H1 (cell line): ENCODE results near the gene ARHGEF11. TPM values are rescaled to one million over a fixed set of nuclear protein-coding genes. Genes with fewer than 3 reads are reported as not detected.

ENCODE experiments used
- CTCF ChIA-PET: fragments of 300-600 bp; sonication (Branson Sonifier 250); formaldehyde crosslinking; loops from one replicate; lab custom pipeline; 2021; ENCODE audit not compliant: partially characterized antibody; lab: Charles Lee
- POLR2A ChIA-PET: fragments of 300-600 bp; sonication (Branson Sonifier 250); formaldehyde crosslinking; loops from one replicate; lab custom pipeline; 2021; ENCODE audit warnings: inconsistent platforms; ENCODE audit not compliant: partially characterized antibody; lab: Charles Lee
- DNase-seq, 2 experiments: peaks; one replicate each; pipeline versions ENCODE4 v3.0.0 to v3.0.0-alpha.2; 2010 to 2022; ENCODE audit warnings: low spot score in 2 of 2, low read depth in 1 of 2, mixed read lengths in 1 of 2
- FAIRE-seq: peaks from 2 replicates; lab custom pipeline; 2011; peaks lifted over from hg19 to GRCh38; lab: Jason Lieb, UNC
- H2AFZ ChIP-seq: 2 replicates; pipeline ENCODE4 v1.8.1; 2012; ENCODE audit warnings: low read length, inconsistent platforms
- H2AK5ac ChIP-seq: 2 replicates; pipeline ENCODE4 v1.6.1; 2013; ENCODE audit warnings: low read depth, low read length
- H2BK120ac ChIP-seq: replicated peaks from 2 replicates; pipeline ENCODE3; 2013; ENCODE audit warnings: low read depth, low read length, inconsistent platforms
- H2BK12ac ChIP-seq: 2 replicates; pipeline ENCODE4 v1.6.1; 2013; ENCODE audit warnings: low read depth, low read length
- H2BK15ac ChIP-seq: 2 replicates; pipeline ENCODE4 v1.6.1; 2013; ENCODE audit warnings: low read length
- H2BK20ac ChIP-seq: 2 replicates; pipeline ENCODE4 v1.6.1; 2013; ENCODE audit warnings: low read length
- H2BK5ac ChIP-seq: 2 replicates; pipeline ENCODE4 v1.6.1; 2013; ENCODE audit warnings: low read depth, low read length
- H3K14ac ChIP-seq: 2 replicates; pipeline ENCODE4 v1.6.1; 2013; ENCODE audit warnings: inconsistent platforms; ENCODE audit not compliant: insufficient read length
- H3K18ac ChIP-seq: 2 replicates; pipeline ENCODE4 v1.6.1; 2013; ENCODE audit warnings: low read length; ENCODE audit errors: extremely low read depth
- H3K23ac ChIP-seq: 2 replicates; pipeline ENCODE4 v1.6.1; 2013; ENCODE audit warnings: inconsistent platforms; ENCODE audit not compliant: insufficient read length
- H3K23me2 ChIP-seq: 2 replicates; pipeline ENCODE4 v1.6.1; 2013; ENCODE audit warnings: low read depth, low read length
- H3K27ac ChIP-seq: 2 replicates; pipeline ENCODE4 v1.6.1; 2011; ENCODE audit warnings: low read depth, low read length, inconsistent platforms
- H3K27me3 ChIP-seq, 4 experiments: replicated peaks in 1 of 4; 1 replicate in 1 of 4; 2 replicates in 3 of 4; pipeline versions ENCODE4 v1.6.1 to v1.8.1; 2011 to 2013; ENCODE audit warnings: low read length in 3 of 4, mild to moderate bottlenecking in 3 of 4, inconsistent platforms in 2 of 4, mixed read lengths in 2 of 4, moderate library complexity in 1 of 4; ENCODE audit not compliant: control insufficient read depth in 3 of 4, insufficient read depth in 3 of 4; ENCODE audit errors: extremely low read depth in 1 of 4
- H3K36me3 ChIP-seq, 4 experiments: 2 replicates each; pipeline versions ENCODE4 v1.6.1 to v1.8.1; 2011 to 2013; ENCODE audit warnings: mild to moderate bottlenecking in 4 of 4, low read length in 3 of 4, moderate library complexity in 2 of 4, control low read depth in 1 of 4, inconsistent platforms in 1 of 4; ENCODE audit not compliant: insufficient read depth in 4 of 4, control insufficient read depth in 2 of 4
- H3K4ac ChIP-seq: replicated peaks from 2 replicates; pipeline ENCODE3; 2013; ENCODE audit warnings: low read length, low read depth, mixed read lengths, inconsistent platforms; ENCODE audit not compliant: insufficient read length
- H3K4me1 ChIP-seq, 4 experiments: replicated peaks in 1 of 4; 1 replicate in 1 of 4; 2 replicates in 3 of 4; pipeline versions ENCODE4 v1.6.1 to v1.8.1; 2011 to 2013; ENCODE audit warnings: low read length in 3 of 4, inconsistent platforms in 2 of 4, mixed read lengths in 1 of 4; ENCODE audit not compliant: insufficient read depth in 4 of 4, control insufficient read depth in 3 of 4
- H3K4me2 ChIP-seq, 2 experiments: 2 replicates each; pipeline versions ENCODE4 v1.6.1 to v1.8.1; 2011 to 2013; ENCODE audit warnings: low read depth in 2 of 2, low read length in 2 of 2, control low read depth in 1 of 2, inconsistent platforms in 1 of 2, mild to moderate bottlenecking in 1 of 2; ENCODE audit not compliant: insufficient read depth in 1 of 2
- H3K4me3 ChIP-seq, 4 experiments: fragments of 200-600, 300-600 bp in 1 of 4; sonication (generic), shearing (Covaris generic), sonication (Bioruptor Twin) in 1 of 4; 2 replicates each; pipeline versions ENCODE4 v1.5.1 to v1.8.1; 2011 to 2016; ENCODE audit warnings: low read length in 4 of 4, low read depth in 3 of 4, control low read depth in 2 of 4, inconsistent platforms in 2 of 4, mild to moderate bottlenecking in 2 of 4, mixed read lengths in 1 of 4, moderate library complexity in 1 of 4; ENCODE audit not compliant: insufficient read depth in 2 of 4; ENCODE audit errors: extremely low read depth in 1 of 4
- H3K56ac ChIP-seq: replicated peaks from 2 replicates; pipeline ENCODE3; 2013; ENCODE audit warnings: low read depth, mild to moderate bottlenecking, mixed read lengths, low read length, inconsistent platforms; ENCODE audit not compliant: insufficient read length
- H3K79me1 ChIP-seq: 2 replicates; pipeline ENCODE4 v1.6.1; 2013; ENCODE audit warnings: low read depth, low read length, control low read depth
- H3K79me2 ChIP-seq, 2 experiments: 2 replicates each; pipeline versions ENCODE4 v1.6.1 to v1.8.1; 2012 to 2013; ENCODE audit warnings: low read length in 2 of 2, mild to moderate bottlenecking in 2 of 2, inconsistent platforms in 1 of 2; ENCODE audit not compliant: insufficient read depth in 2 of 2, control insufficient read depth in 1 of 2
- H3K9ac ChIP-seq, 4 experiments: replicated peaks in 1 of 4; 1 replicate in 1 of 4; 2 replicates in 3 of 4; pipeline versions ENCODE4 v1.6.1 to v1.8.1; 2011 to 2013; ENCODE audit warnings: low read depth in 3 of 4, low read length in 3 of 4, control low read depth in 2 of 4, mild to moderate bottlenecking in 2 of 4, moderate library complexity in 2 of 4, inconsistent platforms in 1 of 4; ENCODE audit errors: extremely low read depth in 1 of 4
- H3K9me3 ChIP-seq, 2 experiments: 2 replicates each; pipeline versions ENCODE4 v1.6.1 to v1.8.1; 2012 to 2013; ENCODE audit warnings: mild to moderate bottlenecking in 2 of 2, moderate library complexity in 2 of 2, control low read depth in 1 of 2, inconsistent platforms in 1 of 2, low read depth in 1 of 2, low read length in 1 of 2, mixed read lengths in 1 of 2; ENCODE audit not compliant: insufficient read depth in 2 of 2
- H4K20me1 ChIP-seq, 2 experiments: replicated peaks in 1 of 2; 2 replicates each; pipeline versions ENCODE3 to v1.8.1; 2011 to 2013; ENCODE audit warnings: inconsistent platforms in 2 of 2, low read length in 2 of 2, mild to moderate bottlenecking in 1 of 2; ENCODE audit not compliant: insufficient read depth in 2 of 2, control insufficient read depth in 1 of 2
- H4K5ac ChIP-seq: 2 replicates; pipeline ENCODE4 v1.6.1; 2013; ENCODE audit warnings: low read length, low read depth, mixed read lengths, inconsistent platforms; ENCODE audit not compliant: insufficient read length
- H4K8ac ChIP-seq: 2 replicates; pipeline ENCODE4 v1.8.0; 2013; ENCODE audit warnings: mild to moderate bottlenecking, moderate library complexity, low read length, inconsistent platforms; ENCODE audit not compliant: insufficient read depth; ENCODE audit errors: extremely low read depth
- H4K91ac ChIP-seq: replicated peaks from 2 replicates; pipeline ENCODE3; 2013; ENCODE audit warnings: low read length, mixed read lengths, inconsistent platforms; ENCODE audit not compliant: insufficient read length
- CTBP2 ChIP-seq: IDR thresholded peaks from 2 replicates; pipeline ENCODE4 v1.7.0; 2011; ENCODE audit warnings: borderline replicate concordance, mild to moderate bottlenecking, moderate library complexity, mixed read lengths, low read length; ENCODE audit not compliant: insufficient read depth, insufficient read length
- KDM4A ChIP-seq: IDR thresholded peaks from one replicate; pipeline ENCODE4 v1.7.1; 2012; ENCODE audit warnings: low read depth, mild to moderate bottlenecking, moderate library complexity, low read length, inconsistent platforms; ENCODE audit not compliant: severe bottlenecking
- KDM5A ChIP-seq: fragments of 200-600 bp; IDR thresholded peaks from 2 replicates; pipeline ENCODE4 v1.7.1; 2012; ENCODE audit warnings: mild to moderate bottlenecking, low read length, inconsistent platforms, mixed read lengths
- WGBS, 2 experiments: shearing (Covaris generic) in 1 of 2; methylation state at CpG; one replicate each; pipeline versions ENCODE4 v1.1.6 to v1.1.7; 2013 to 2015; ENCODE audit warnings: low lambda C conversion rate in 2 of 2, mixed read lengths in 2 of 2, inconsistent platforms in 1 of 2, low coverage in 1 of 2, missing lambda C conversion rate in 1 of 2; ENCODE audit not compliant: insufficient replicate concordance in 2 of 2, insufficient coverage in 1 of 2, insufficient read length in 1 of 2; ENCODE audit errors: extremely low coverage in 1 of 2, missing lambda C conversion rate in 1 of 2; 5-methylcytosine and 5-hydroxymethylcytosine counted together
- polyA plus RNA-seq, 7 experiments: library from polyadenylated mRNA; depleted of rRNA in 3 of 7; stranded (reverse) in 5 of 7; unstranded in 2 of 7; fragments of >200 nt in 5 of 7; fragments of 200-250 nt in 2 of 7; gene quantifications; 1 replicate in 5 of 7; 2 replicates in 1 of 7; 4 replicates in 1 of 7; pipeline versions ENCODE4 v1.2.1 to v1.2.3, GENCODE V29; 2011 to 2013; ENCODE audit warnings: missing spikeins in 2 of 7, mixed read lengths in 2 of 7
- total RNA-seq: library from RNA; stranded (reverse); fragmentation: NEBNext Ultra II Directional; extraction: Animal tissue kit (Norgen Biotek cat#: 25700); gene quantifications from 2 replicates; pipeline ENCODE4 v1.2.1, GENCODE V29; 2021

Gene ARHGEF11
- total and polyA plus RNA-seq, 2 of the 8 experiments (the other 6 are each of a cell fraction or from before 2014, with no cell fraction given), result 19.9 to 33.1 TPM

- CTCF ChIA-PET, result interaction anchor here (0.9 to 11.8 kb wide), 11 partner anchors 9 to 300 kb away, joined by 3 to 287 read pairs (median 6); partner anchors contain the start of genes INSRR, NTRK1 and PEAR1
- peak in 1 of 2 experiments; percentile 74 for DNase-seq
- TF ChIP-seq CTBP2 (peak; percentile 7), KDM4A (peak; percentile 58), KDM5A (no peak)
Measured at GRCh38 chr1:156923670-156924477, 121.7 kb downstream of the ARHGEF11 start.

More at GRCh38 chr1:156923670-156924477, 121.7 kb downstream of the ARHGEF11 start:
- Histone ChIP-seq H4K8ac (no peak overlapping the region), H2BK12ac (peak overlapping the region; percentile 27; the same call in 1 of the 2 replicates), H3K4me3 (peak overlapping the region; percentile 35 to 63 (median 42)), H3K79me1 (no peaks in the 10 kb centered on the region), H3K36me3 (no peaks in the 10 kb centered on the region), H3K56ac (no peak overlapping the region), H2BK5ac (no peak overlapping the region), H4K20me1 (peaks cover 4 to 19% of the 10 kb centered on the region in 2 experiments), H3K4me1 (peaks cover 3 to 23% (median 10%) of the 10 kb centered on the region in 4 experiments; a peak in 6 of 7 replicates), H3K9me3 (no peaks in the 10 kb centered on the region), H3K4me2 (peak overlapping the region; percentile 94 to 98), H2BK120ac (no peak overlapping the region), H2AK5ac (no peak overlapping the region), H4K91ac (no peak overlapping the region), H4K5ac (no peak overlapping the region), H2AFZ (no peak overlapping the region), H3K9ac (no peak overlapping the region), H3K23me2 (peaks cover 9% of the 10 kb centered on the region; the same call in 1 of the 2 replicates), H2BK20ac (no peak overlapping the region), H3K23ac (no peak overlapping the region), H3K27ac (no peak overlapping the region), H3K4ac (no peak overlapping the region), H3K27me3 (peaks cover 74 to 97% (median 91%) of the 10 kb centered on the region in 4 experiments), H2BK15ac (0 out of 2 replicates have a peak overlapping the region, but pooled peaks have one; percentile 29), H3K14ac (no peak overlapping the region), H3K18ac (peak overlapping the region; percentile 60; the same call in 1 of the 2 replicates), H3K79me2 (no peaks in the 10 kb centered on the region)
- POLR2A ChIA-PET, result interaction anchor here (0.6 to 2.3 kb wide), 8 partner anchors 9 to 215 kb away, joined by 3 to 10 read pairs (median 4); no protein-coding TSS in a partner anchor
- 3% methylated on average over 53 of the region's 64 CpGs; no CpG with 5 or more reads in 1 of the 2 experiments for WGBS, 2 experiments
- FAIRE-seq, result no peak
